Uterus (tissue), 4 donors: ENCODE data around the gene CACNA2D2. TPM values are rescaled to one million over a fixed set of nuclear protein-coding genes. Genes with fewer than 3 reads are reported as not detected.

Experiments
- DNase-seq, 2 donors: peaks; one replicate each; pipeline ENCODE4 v3.0.0-alpha.2; 2019 to 2020
- H3K27ac ChIP-seq, 2 donors: fragments of 200-600 bp; sonication (generic); 1 replicate in 1 of 2; 2 replicates in 1 of 2; pipeline ENCODE4 v1.5.1; 2016 to 2018
- H3K27me3 ChIP-seq, 2 donors: fragments of 200-600 bp; sonication (generic); one replicate each; pipeline ENCODE4 v1.5.1; 2018 to 2019; ENCODE audit warnings: control low read depth in 1 of 2
- H3K36me3 ChIP-seq, 2 donors: fragments of 200-600 bp; sonication (generic); one replicate each; pipeline ENCODE4 v1.5.1; 2019; ENCODE audit warnings: control low read depth in 1 of 2
- H3K4me1 ChIP-seq, 2 donors: fragments of 200-600 bp; sonication (generic); one replicate each; pipeline ENCODE4 v1.5.1; 2018 to 2019; ENCODE audit warnings: control low read depth in 1 of 2
- H3K4me3 ChIP-seq, 2 donors: fragments of 200-600 bp; sonication (generic); 1 replicate in 1 of 2; 2 replicates in 1 of 2; pipeline ENCODE4 v1.5.1; 2018 to 2019; ENCODE audit warnings: mild to moderate bottlenecking in 1 of 2
- H3K9me3 ChIP-seq, 2 donors: fragments of 200-600 bp; sonication (generic); one replicate each; pipeline ENCODE4 v1.5.1; 2019; ENCODE audit warnings: control low read depth in 1 of 2
- POLR2A ChIP-seq, 2 donors: fragments of 450-650 bp; IDR thresholded peaks; one replicate each; pipeline ENCODE4 v1.6.1; 2016; ENCODE audit warnings: antibody characterized with exemption in 2 of 2, mild to moderate bottlenecking in 1 of 2, moderate library complexity in 1 of 2
- intact Hi-C: fragments of 100-400 bp; cut with DNase I; formaldehyde crosslinking; loops from one replicate; pipeline ENCODE4 v1.15.1; 2023; ENCODE audit warnings: low total_unique reads
- total RNA-seq, 4 donors: library from RNA; depleted of rRNA in 3 of 4; stranded (reverse); fragments of >200 nt in 3 of 4; gene quantifications; one replicate each; pipeline versions ENCODE4 v1.1.0 to v1.2.4, GENCODE V29; 2014 to 2023
- TF ChIP-seq, protein P1 (sequence below), 4 experiments: fragments of 200-600 bp in 2 of 4; fragments of 450-650 bp in 2 of 4; sonication (generic) in 2 of 4; IDR thresholded peaks; one replicate each; pipeline ENCODE4 v1.5.1; 2016 to 2019; ENCODE audit warnings: antibody characterized with exemption in 4 of 4, mild to moderate bottlenecking in 2 of 4, moderate library complexity in 1 of 4
- donor health status: DM: yes; HTN: yes; CAD: no.

The CACNA2D2 gene
- total RNA-seq, 4 donors from 2014 or later: under 0.01 to 6.1 (median 5.3) TPM; not detected in 1

DNA sequence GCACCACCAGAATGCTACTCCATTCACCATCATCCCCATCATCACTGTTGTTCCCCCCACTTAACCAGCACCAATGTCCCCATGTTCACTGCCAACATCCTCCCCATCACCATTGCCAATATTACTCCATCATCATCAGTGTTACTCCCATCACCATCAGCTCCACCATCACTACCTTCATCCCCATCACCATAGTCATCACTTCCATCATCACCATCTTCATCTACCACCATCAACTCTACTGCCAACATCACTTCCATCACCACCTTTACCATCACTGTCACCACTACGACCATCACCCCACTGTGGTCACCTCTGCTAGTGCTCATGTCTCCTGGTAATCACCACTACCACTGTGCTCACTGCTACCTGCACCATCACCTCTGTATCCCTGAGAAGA lies 96.9 kb downstream of the CACNA2D2 start:
- Histone ChIP-seq H3K4me1 (no peaks in the 10 kb centered on the region), H3K9me3 (no peaks in the 10 kb centered on the region), H3K4me3 (no peak overlapping the region), H3K27me3 (no peaks in the 10 kb centered on the region), H3K36me3 (no peaks in the 10 kb centered on the region), H3K27ac (no peak overlapping the region)
- TF ChIP-seq POLR2A (IDR thresholded peaks at IDR 0.05): no peak
- TF ChIP-seq, protein P1, sequence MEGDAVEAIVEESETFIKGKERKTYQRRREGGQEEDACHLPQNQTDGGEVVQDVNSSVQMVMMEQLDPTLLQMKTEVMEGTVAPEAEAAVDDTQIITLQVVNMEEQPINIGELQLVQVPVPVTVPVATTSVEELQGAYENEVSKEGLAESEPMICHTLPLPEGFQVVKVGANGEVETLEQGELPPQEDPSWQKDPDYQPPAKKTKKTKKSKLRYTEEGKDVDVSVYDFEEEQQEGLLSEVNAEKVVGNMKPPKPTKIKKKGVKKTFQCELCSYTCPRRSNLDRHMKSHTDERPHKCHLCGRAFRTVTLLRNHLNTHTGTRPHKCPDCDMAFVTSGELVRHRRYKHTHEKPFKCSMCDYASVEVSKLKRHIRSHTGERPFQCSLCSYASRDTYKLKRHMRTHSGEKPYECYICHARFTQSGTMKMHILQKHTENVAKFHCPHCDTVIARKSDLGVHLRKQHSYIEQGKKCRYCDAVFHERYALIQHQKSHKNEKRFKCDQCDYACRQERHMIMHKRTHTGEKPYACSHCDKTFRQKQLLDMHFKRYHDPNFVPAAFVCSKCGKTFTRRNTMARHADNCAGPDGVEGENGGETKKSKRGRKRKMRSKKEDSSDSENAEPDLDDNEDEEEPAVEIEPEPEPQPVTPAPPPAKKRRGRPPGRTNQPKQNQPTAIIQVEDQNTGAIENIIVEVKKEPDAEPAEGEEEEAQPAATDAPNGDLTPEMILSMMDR (IDR thresholded peaks at IDR 0.05): no peak
- DNase-seq: no peak
- intact Hi-C loops: no loop called here

DNA sequence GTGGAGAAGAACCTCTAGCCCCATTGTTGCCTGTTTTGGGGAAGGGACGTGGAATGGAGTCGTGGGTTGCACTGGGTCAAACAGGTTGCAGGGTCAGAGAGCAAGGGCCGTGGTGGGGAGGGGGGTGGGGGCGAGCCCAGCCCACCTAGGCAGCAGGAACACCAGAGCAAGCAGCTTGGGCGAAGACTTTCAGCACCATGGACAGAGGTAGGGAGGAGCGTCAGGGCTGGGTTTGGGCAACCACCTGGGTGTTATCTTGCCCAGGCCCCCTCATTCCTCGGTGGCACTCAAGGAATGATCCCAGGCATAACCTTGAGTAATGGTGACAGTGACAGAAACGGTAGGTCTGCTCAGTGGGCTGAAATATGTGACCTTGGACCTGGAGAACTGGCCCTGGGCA lies 98.2 kb downstream of the CACNA2D2 start:
- Histone ChIP-seq H3K27ac (no peak overlapping the region), H3K9me3 (no peaks in the 10 kb centered on the region), H3K4me3 (no peak overlapping the region), H3K4me1 (no peaks in the 10 kb centered on the region), H3K27me3 (no peaks in the 10 kb centered on the region), H3K36me3 (no peaks in the 10 kb centered on the region)
- TF ChIP-seq, protein P1 (IDR thresholded peaks at IDR 0.05): no peak
- no peak for TF ChIP-seq POLR2A (IDR thresholded peaks at IDR 0.05)
- no peak for DNase-seq
- intact Hi-C loops: no loop called here

DNA sequence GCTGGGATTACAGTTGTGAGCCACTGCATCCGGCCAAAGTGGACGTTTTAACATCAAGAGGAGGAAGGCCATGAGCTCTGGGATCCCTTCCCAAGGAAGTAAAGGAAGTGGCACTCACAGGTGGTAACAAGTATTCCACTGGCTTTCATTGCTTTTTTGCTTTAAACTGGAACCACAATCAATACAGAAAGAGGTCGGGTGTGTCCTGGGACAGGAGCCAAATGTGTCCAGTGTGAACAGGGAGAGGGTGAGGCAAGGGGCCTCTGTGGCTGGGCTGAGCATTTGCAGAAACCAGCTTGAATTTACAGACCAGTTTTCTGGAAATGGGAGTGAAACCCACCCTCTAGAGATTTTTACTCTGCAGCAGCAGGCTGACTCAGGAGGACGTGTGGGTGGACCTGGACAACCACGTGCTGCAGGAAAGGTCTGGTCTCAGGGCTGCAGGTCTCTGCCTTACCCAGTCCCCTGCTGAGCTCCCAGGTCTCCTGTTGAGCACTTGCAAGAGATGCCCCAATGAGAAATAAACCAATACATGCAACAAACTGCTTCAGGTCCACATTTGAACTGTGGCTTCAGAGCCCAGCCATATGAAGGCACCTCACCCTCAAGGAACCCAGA lies 101.3 kb downstream of the CACNA2D2 start:
- TF ChIP-seq, protein P1 (IDR thresholded peaks at IDR 0.05): no peak
- Histone ChIP-seq H3K4me3 (no peak overlapping the region), H3K9me3 (no peaks in the 10 kb centered on the region), H3K36me3 (no peaks in the 10 kb centered on the region), H3K27me3 (no peaks in the 10 kb centered on the region), H3K27ac (no peak overlapping the region), H3K4me1 (no peaks in the 10 kb centered on the region)
- DNase-seq: no peak
- intact Hi-C loops: no loop called here

DNA sequence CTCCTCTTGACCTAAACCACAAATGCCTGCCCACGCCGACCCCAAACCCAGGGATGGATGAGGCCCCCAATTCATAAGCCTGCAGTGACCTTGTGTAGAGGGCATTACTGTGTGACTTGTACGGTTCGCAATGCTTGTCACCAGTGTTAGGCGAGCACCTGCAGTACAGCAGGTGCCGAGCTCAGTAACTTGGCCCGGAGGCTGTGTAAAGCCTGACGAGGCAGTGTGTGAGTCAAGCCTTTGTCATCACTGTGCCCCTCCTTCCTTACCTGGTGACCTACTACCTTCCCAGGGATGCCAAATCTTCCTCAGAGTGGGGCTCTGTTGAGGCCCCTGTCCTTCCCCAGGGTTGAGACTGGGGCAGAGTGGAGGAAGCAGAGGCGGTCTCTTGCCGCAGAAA lies 106.9 kb downstream of the CACNA2D2 start:
- TF ChIP-seq, protein P1 (IDR thresholded peaks at IDR 0.05): no peak
- TF ChIP-seq POLR2A (IDR thresholded peaks at IDR 0.05): no peak
- Histone ChIP-seq H3K9me3 (no peaks in the 10 kb centered on the region), H3K27ac (no peak overlapping the region), H3K36me3 (no peaks in the 10 kb centered on the region), H3K4me3 (no peak overlapping the region), H3K27me3 (no peaks in the 10 kb centered on the region), H3K4me1 (no peaks in the 10 kb centered on the region)
- intact Hi-C loops: no loop called here
- no peak for DNase-seq

DNA sequence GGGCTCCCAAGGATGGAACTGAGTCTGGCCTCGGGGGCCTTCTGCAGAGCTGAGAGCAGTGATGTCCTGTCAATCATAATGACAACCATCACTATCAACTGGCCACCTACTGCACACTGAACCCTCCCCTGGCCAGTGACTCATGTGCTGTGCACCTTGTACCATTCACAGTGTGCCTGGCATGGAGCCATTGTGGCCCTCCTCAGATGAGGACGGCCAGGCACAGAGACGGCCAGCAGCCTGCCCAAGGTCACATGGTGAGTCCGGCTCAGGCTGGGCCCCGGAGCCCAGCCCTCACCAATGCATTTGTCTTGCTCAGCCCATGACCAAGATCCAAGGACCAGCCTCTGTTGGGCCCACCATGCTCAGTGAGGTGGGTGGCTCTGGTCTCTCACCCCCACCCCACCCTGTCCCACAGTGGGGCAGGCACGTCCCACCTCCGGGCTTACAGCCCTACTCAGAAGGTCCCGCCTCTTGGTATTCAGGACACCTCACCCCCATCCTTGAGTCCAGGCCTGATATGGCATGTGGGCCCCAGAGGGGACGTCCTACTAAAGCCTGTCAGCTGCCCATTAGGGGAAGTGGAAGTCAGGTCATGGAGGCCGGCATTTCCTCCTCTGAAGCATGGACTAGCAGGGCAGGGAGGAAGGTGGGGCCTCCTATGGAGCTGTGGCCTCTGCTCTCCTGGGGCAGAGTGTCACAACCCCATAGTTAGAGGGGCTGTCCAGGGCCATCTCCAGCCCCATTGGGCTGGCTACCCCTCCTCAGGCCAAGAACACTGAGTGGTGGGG lies 108.2 kb downstream of the CACNA2D2 start:
- Histone ChIP-seq H3K4me1 (no peaks in the 10 kb centered on the region), H3K36me3 (no peaks in the 10 kb centered on the region), H3K27me3 (no peaks in the 10 kb centered on the region), H3K4me3 (no peak overlapping the region), H3K9me3 (no peaks in the 10 kb centered on the region), H3K27ac (no peak overlapping the region)
- no peak for TF ChIP-seq POLR2A (IDR thresholded peaks at IDR 0.05)
- TF ChIP-seq, protein P1 (IDR thresholded peaks at IDR 0.05): no peak
- DNase-seq: no peak
- intact Hi-C loops: no loop called here
